HepG2 (cell line): Measurements from ENCODE around the gene TPSAB1.

Source experiments
- EHMT2 ChIP-seq: fragments of 200-600 bp; sonication (generic); IDR thresholded peaks from 2 replicates; pipeline ENCODE4 v1.7.0; 2017; ENCODE audit warnings: antibody characterized with exemption, low read depth, low read length, borderline replicate concordance
- EZH2 ChIP-seq: conservative IDR thresholded peaks from 2 replicates; pipeline ENCODE4 v1.6.1; 2012; ENCODE audit warnings: mild to moderate bottlenecking, low read depth, low read length, moderate library complexity
- FLYWCH1 ChIP-seq: sonication (generic); formaldehyde crosslinking; IDR thresholded peaks from 2 replicates; pipeline ENCODE4 v1.8.1; 2023; ENCODE audit warnings: mild to moderate bottlenecking, missing genetic modification reagents
- HOXA9 ChIP-seq: sonication (generic); formaldehyde crosslinking; IDR thresholded peaks from 2 replicates; pipeline ENCODE4 v1.8.1; 2022; ENCODE audit warnings: missing genetic modification reagents, mild to moderate bottlenecking, moderate library complexity, borderline replicate concordance
- KLF16 ChIP-seq, 2 experiments: sonication (generic) in 1 of 2; formaldehyde crosslinking in 1 of 2; IDR thresholded peaks; 2 replicates each; pipeline versions ENCODE4 v1.6.1 to v1.8.0; 2016 to 2023; ENCODE audit warnings: missing genetic modification reagents in 2 of 2, missing compliant biosample characterization in 1 of 2
- MTA3 ChIP-seq: sonication (generic); formaldehyde crosslinking; IDR thresholded peaks from 2 replicates; pipeline ENCODE4 v1.4.0; 2020; ENCODE audit warnings: missing genetic modification reagents
- NR3C1 ChIP-seq: sonication (generic); formaldehyde crosslinking; IDR thresholded peaks from 2 replicates; pipeline ENCODE4 v1.4.0; 2020; ENCODE audit warnings: missing genetic modification reagents
- RNF2 ChIP-seq: fragments of 450-650 bp; conservative IDR thresholded peaks from 2 replicates; pipeline ENCODE4 v1.6.1; 2016; ENCODE audit warnings: low read depth
- TRIM24 ChIP-seq: sonication (generic); formaldehyde crosslinking; IDR thresholded peaks from 2 replicates; pipeline ENCODE4 v1.8.0; 2022; ENCODE audit warnings: mild to moderate bottlenecking, missing genetic modification reagents
- U2AF1 ChIP-seq: fragments of 200-400 bp; formaldehyde crosslinking; optimal IDR thresholded peaks from 2 replicates; pipeline ENCODE3; 2017; ENCODE audit warnings: mild to moderate bottlenecking, low read depth, low read length
- ZKSCAN1 ChIP-seq: fragments of 150-350 bp; IDR thresholded peaks from 2 replicates; pipeline ENCODE4 v1.6.1; 2014; ENCODE audit warnings: low read length
- ZNF253 ChIP-seq: sonication (generic); formaldehyde crosslinking; IDR thresholded peaks from 2 replicates; pipeline ENCODE4 v1.8.0; 2022; ENCODE audit warnings: mild to moderate bottlenecking, missing genetic modification reagents, borderline replicate concordance
- ZNF3 ChIP-seq: IDR thresholded peaks from 2 replicates; pipeline ENCODE4 v1.7.0; 2017; ENCODE audit warnings: inconsistent platforms

DNA sequence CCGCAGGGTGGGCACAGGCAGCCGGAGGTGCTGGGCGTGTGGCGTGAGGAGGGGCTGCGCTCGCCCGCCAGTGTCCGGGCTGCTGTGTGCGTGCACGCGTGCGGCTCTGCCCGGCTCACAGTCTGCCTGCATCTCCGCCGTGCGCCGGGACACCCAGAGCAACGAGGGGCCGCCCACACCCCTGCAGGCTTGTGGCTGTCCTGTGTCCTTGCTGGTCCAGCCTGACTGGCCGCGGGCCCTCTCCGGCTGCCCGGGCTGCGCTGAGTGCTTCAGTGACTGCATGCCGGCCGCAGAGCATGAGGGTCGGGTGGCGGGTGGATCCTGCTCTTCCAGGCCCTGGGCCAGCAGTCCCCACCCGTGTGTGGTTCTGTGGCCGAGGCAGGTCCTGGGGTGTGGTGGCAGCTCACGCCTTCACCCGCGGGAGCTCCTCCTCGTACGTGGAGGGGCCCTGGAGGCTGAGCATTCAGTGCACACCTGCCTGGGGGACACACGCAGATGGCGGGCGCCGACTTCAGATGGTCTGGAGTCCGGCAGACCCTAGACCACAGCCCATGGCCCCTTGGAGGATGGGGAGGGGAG, 27.8 kb upstream of the TPSAB1 start:
- no peak for TF ChIP-seq EHMT2
- TF ChIP-seq TRIM24, result no peak
- TF ChIP-seq U2AF1, result no peak
- TF ChIP-seq HOXA9 (CRISPR knock-in tag), result no peak
- TF ChIP-seq FLYWCH1 (CRISPR knock-in tag), result no peak
- TF ChIP-seq MTA3 (CRISPR knock-in tag), result no peak
- no peak for TF ChIP-seq NR3C1
- no peak for TF ChIP-seq RNF2
- TF ChIP-seq ZNF3, result no peak
- TF ChIP-seq ZNF253 (CRISPR knock-in tag), result no peak
- no peak for TF ChIP-seq ZKSCAN1
- no peak for TF ChIP-seq KLF16 (CRISPR knock-in tag; IDR thresholded peaks at IDR 0.05)
- no peak for TF ChIP-seq EZH2
